K562 (cell line): Measurements from ENCODE around the gene ELOB. TPM values are rescaled to one million over a fixed set of nuclear protein-coding genes. Genes with fewer than 3 reads are reported as not detected.

Source experiments
- ARID4B ChIP-seq: sonication (generic); formaldehyde crosslinking; IDR thresholded peaks from 2 replicates; pipeline ENCODE4 v1.8.0; 2022; ENCODE audit warnings: mild to moderate bottlenecking, missing genetic modification reagents
- COPS2 ChIP-seq: fragments of 450-650 bp; conservative IDR thresholded peaks from 2 replicates; pipeline ENCODE4 v1.6.1; 2016; ENCODE audit warnings: mild to moderate bottlenecking, moderate library complexity
- CREB5 ChIP-seq: fragments of 250-450 bp; sonication (Bioruptor Pico); IDR thresholded peaks from 2 replicates; pipeline ENCODE4 v1.5.0; 2020; ENCODE audit warnings: mild to moderate bottlenecking
- HDAC1 ChIP-seq, 2 experiments: fragments of 450-650 bp; IDR thresholded peaks; 2 replicates each; pipeline ENCODE4 v1.6.1; 2016 to 2017; ENCODE audit warnings: inconsistent platforms in 1 of 2, mild to moderate bottlenecking in 1 of 2, moderate library complexity in 1 of 2
- HNRNPH1 ChIP-seq: fragments of 200-400 bp; formaldehyde crosslinking; optimal IDR thresholded peaks from 2 replicates; pipeline ENCODE3; 2017; ENCODE audit warnings: low read depth, mild to moderate bottlenecking, low read length, moderate library complexity
- MNT ChIP-seq, 2 experiments: fragments of 450-650 bp; conservative IDR thresholded peaks; 2 replicates each; pipeline ENCODE4 v1.6.1; 2017; ENCODE audit warnings: mild to moderate bottlenecking in 2 of 2, moderate library complexity in 2 of 2
- PKNOX1 ChIP-seq: fragments of 450-650 bp; IDR thresholded peaks from 2 replicates; pipeline ENCODE4 v1.6.1; 2016
- SPI1 ChIP-seq: IDR thresholded peaks from 2 replicates; pipeline ENCODE4 v1.6.1; 2011; ENCODE audit warnings: low read depth, low read length, control low read depth, borderline replicate concordance
- SREBF1 ChIP-seq: fragments of 150-350 bp; IDR thresholded peaks from 2 replicates; pipeline ENCODE4 v1.6.1; 2014; ENCODE audit warnings: antibody characterized with exemption, low read depth, low read length, borderline replicate concordance
- ZNF121 ChIP-seq: sonication (generic); formaldehyde crosslinking; conservative IDR thresholded peaks from 2 replicates; pipeline ENCODE4 v1.8.0; 2022; ENCODE audit warnings: missing genetic modification reagents
- polyA plus RNA-seq, 8 experiments: library from polyadenylated mRNA; depleted of rRNA in 4 of 8; stranded (reverse) in 5 of 8; unstranded in 3 of 8; fragments of >200 nt; fragmentation: Nextera tagmentation in 2 of 8; fragmentation: Illumina TruSeq in 1 of 8; extraction: Ambion mirVana in 2 of 8; extraction: Trizol in 1 of 8; gene quantifications; 2 replicates each; pipeline versions ENCODE4 v1.2.1 to v1.2.3, GENCODE V29; 2011 to 2014; ENCODE audit warnings: inconsistent platforms in 1 of 8, missing spikeins in 1 of 8
- total RNA-seq, 7 experiments: library from RNA; depleted of rRNA in 6 of 7; stranded (reverse); fragments of >200 nt in 6 of 7; fragmentation: Illumina TruSeq in 2 of 7; extraction: Trizol in 2 of 7; gene quantifications; 2 replicates each; pipeline versions ENCODE4 v1.2.1 to v1.2.3, GENCODE V29; 2011 to 2021; ENCODE audit warnings: low replicate concordance in 1 of 7

The ELOB gene
- total and polyA plus RNA-seq, 9 of the 15 experiments (the other 6 are each of a cell fraction or from before 2014, with no cell fraction given): 63.2 to 791 (median 237) TPM

GRCh38 chr16:2795395-2796143, 18.5 kb upstream of the ELOB start (continued):
- TF ChIP-seq MNT (conservative IDR thresholded peaks at IDR 0.05): 0 out of 4 replicates have a peak, but pooled peaks of 1 of the 2 experiments have one; percentile 21
- TF ChIP-seq HDAC1 (IDR thresholded peaks at IDR 0.05): 0 out of 4 replicates have a peak, but pooled peaks of 1 of the 2 experiments have one; percentile 18
- TF ChIP-seq CREB5 (CRISPR knock-in tag): no peak
- TF ChIP-seq HNRNPH1: no peak
- TF ChIP-seq SPI1: peak; percentile 86
- TF ChIP-seq ARID4B: no peak
- TF ChIP-seq ZNF121 (CRISPR knock-in tag): no peak
- TF ChIP-seq SREBF1: no peak
- TF ChIP-seq PKNOX1: peak; percentile 59
- no peak for TF ChIP-seq COPS2
